PC-9 (cell line): ENCODE measurements around the gene ATP11A. TPM values are rescaled to one million over a fixed set of nuclear protein-coding genes. Genes with fewer than 3 reads are reported as not detected.

Source experiments
- BruUV-seq: library from RNA; stranded (reverse); fragments of 400-500 nt; replicated peaks from 2 replicates; lab custom pipeline; 2021; lab: Mats Ljungman, UMichigan
- CTCF ChIA-PET: fragments of 300-600 bp; sonication (Branson Sonifier 250); formaldehyde crosslinking; loops from one replicate; lab custom pipeline; 2022; ENCODE audit warnings: antibody characterized with exemption; lab: Charles Lee
- POLR2A ChIA-PET: fragments of 300-600 bp; sonication (Branson Sonifier 250); formaldehyde crosslinking; loops from one replicate; lab custom pipeline; 2022; ENCODE audit warnings: antibody characterized with exemption; ENCODE audit not compliant: unreplicated experiment; lab: Charles Lee
- DNase-seq, 2 experiments: peaks; one replicate each; pipeline versions ENCODE4 v3.0.0 to v3.0.0-alpha.2; 2015 to 2022; ENCODE audit warnings: mixed read lengths in 1 of 2
- H2AFZ ChIP-seq: fragments of 200-600 bp; sonication (generic); 2 replicates; pipeline ENCODE4 v1.8.1; 2017; ENCODE audit warnings: antibody characterized with exemption
- H3F3A ChIP-seq: fragments of 200-600 bp; sonication (generic); 2 replicates; pipeline ENCODE4 v1.8.1; 2017; ENCODE audit warnings: antibody characterized with exemption, mild to moderate bottlenecking, low read depth; ENCODE audit not compliant: insufficient read depth
- H3K27ac ChIP-seq: fragments of 200-600 bp; sonication (generic); 2 replicates; pipeline ENCODE4 v1.6.1; 2016; ENCODE audit warnings: mixed run types
- H3K27me3 ChIP-seq: fragments of 200-600 bp; sonication (generic); 2 replicates; pipeline ENCODE4 v1.6.1; 2016; ENCODE audit warnings: low read depth, mixed run types; ENCODE audit not compliant: insufficient read depth
- H3K36me3 ChIP-seq: fragments of 200-600 bp; sonication (generic); 2 replicates; pipeline ENCODE4 v1.6.1; 2016; ENCODE audit warnings: low read depth, mixed run types
- H3K4me1 ChIP-seq: fragments of 200-600 bp; sonication (generic); replicated peaks from 2 replicates; pipeline ENCODE4 v1.6.1; 2016; ENCODE audit warnings: mixed run types; ENCODE audit not compliant: insufficient read depth
- H3K4me2 ChIP-seq: fragments of 200-600 bp; sonication (generic); 2 replicates; pipeline ENCODE4 v1.6.1; 2017; ENCODE audit warnings: mixed run types
- H3K4me3 ChIP-seq: fragments of 200-600 bp; sonication (generic); 2 replicates; pipeline ENCODE4 v1.6.1; 2016; ENCODE audit warnings: mixed run types
- H3K79me2 ChIP-seq: fragments of 200-600 bp; sonication (generic); 2 replicates; pipeline ENCODE4 v1.6.1; 2017; ENCODE audit warnings: low read depth, mixed run types
- H3K9me2 ChIP-seq: fragments of 200-600 bp; sonication (generic); 2 replicates; pipeline ENCODE4 v1.8.1; 2017; ENCODE audit warnings: mild to moderate bottlenecking; ENCODE audit not compliant: insufficient read depth
- H3K9me3 ChIP-seq: fragments of 200-600 bp; sonication (generic); 2 replicates; pipeline ENCODE4 v1.8.1; 2016; ENCODE audit warnings: low read depth; ENCODE audit not compliant: insufficient read depth
- H4K20me1 ChIP-seq: fragments of 200-600 bp; sonication (generic); 2 replicates; pipeline ENCODE4 v1.8.1; 2017; ENCODE audit not compliant: insufficient read depth
- EZH2 ChIP-seq: fragments of 200-600 bp; sonication (generic); IDR thresholded peaks from 2 replicates; pipeline ENCODE4 v1.8.0; 2017; ENCODE audit warnings: antibody characterized with exemption, low read depth
- intact Hi-C: fragments of 100-400 bp; cut with micrococcal nuclease; formaldehyde crosslinking; loops from one replicate; pipeline ENCODE4 v1.10.0; 2022; ENCODE audit not compliant: unreplicated experiment
- total RNA-seq: library from RNA; stranded (reverse); gene quantifications from 2 replicates; pipeline ENCODE4 v1.2.3, GENCODE V29; 2021
- TF ChIP-seq, protein P1 (sequence below): fragments of 200-600 bp; sonication (generic); conservative IDR thresholded peaks from 2 replicates; pipeline ENCODE4 v1.6.1; 2017; ENCODE audit warnings: mixed run types, antibody characterized with exemption, mild to moderate bottlenecking, moderate library complexity

Gene ATP11A
- total RNA-seq, 1 experiment from 2014 or later: 92.2 TPM

DNA sequence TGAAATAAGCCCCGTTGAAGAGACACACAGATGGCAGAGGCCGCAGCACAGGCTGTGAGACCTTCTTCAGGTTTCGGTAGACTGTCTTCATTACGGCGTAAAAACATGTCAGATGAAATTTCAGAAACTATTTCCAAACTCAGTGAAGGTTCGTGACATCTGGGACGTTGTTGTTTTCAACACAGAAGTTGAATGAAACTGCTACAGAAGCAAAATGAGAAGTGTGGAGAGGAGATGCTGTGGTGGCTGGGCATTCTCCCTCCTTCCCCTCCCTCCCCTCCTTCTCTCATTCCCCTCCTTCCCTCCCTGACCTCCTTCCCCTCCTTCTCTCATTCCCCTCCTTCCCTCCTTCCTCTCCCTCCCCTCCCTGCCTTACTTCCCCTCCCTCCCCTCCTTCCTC is 113.6 kb downstream of the ATP11A start:
- Histone ChIP-seq H3K4me2 (no peak overlapping the region), H3K27me3 (no peaks in the 10 kb centered on the region), H3K4me3 (no peak overlapping the region), H3K9me2 (no peaks in the 10 kb centered on the region), H4K20me1 (no peaks in the 10 kb centered on the region), H2AFZ (no peak overlapping the region), H3F3A (peaks cover 30% of the 10 kb centered on the region), H3K4me1 (peaks cover 44% of the 10 kb centered on the region), H3K27ac (no peak overlapping the region), H3K79me2 (peaks cover 12% of the 10 kb centered on the region; the same call in 1 of the 2 replicates), H3K36me3 (peaks cover 5% of the 10 kb centered on the region; the same call in 1 of the 2 replicates), H3K9me3 (no peaks in the 10 kb centered on the region)
- TF ChIP-seq, protein P1, sequence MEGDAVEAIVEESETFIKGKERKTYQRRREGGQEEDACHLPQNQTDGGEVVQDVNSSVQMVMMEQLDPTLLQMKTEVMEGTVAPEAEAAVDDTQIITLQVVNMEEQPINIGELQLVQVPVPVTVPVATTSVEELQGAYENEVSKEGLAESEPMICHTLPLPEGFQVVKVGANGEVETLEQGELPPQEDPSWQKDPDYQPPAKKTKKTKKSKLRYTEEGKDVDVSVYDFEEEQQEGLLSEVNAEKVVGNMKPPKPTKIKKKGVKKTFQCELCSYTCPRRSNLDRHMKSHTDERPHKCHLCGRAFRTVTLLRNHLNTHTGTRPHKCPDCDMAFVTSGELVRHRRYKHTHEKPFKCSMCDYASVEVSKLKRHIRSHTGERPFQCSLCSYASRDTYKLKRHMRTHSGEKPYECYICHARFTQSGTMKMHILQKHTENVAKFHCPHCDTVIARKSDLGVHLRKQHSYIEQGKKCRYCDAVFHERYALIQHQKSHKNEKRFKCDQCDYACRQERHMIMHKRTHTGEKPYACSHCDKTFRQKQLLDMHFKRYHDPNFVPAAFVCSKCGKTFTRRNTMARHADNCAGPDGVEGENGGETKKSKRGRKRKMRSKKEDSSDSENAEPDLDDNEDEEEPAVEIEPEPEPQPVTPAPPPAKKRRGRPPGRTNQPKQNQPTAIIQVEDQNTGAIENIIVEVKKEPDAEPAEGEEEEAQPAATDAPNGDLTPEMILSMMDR: no peak
- no peak for TF ChIP-seq EZH2
- CTCF ChIA-PET: no interaction called here
- DNase-seq: no peak
- no TSS peak for BruUV-seq
- intact Hi-C loops: no loop called here
- POLR2A ChIA-PET: no interaction called here

DNA sequence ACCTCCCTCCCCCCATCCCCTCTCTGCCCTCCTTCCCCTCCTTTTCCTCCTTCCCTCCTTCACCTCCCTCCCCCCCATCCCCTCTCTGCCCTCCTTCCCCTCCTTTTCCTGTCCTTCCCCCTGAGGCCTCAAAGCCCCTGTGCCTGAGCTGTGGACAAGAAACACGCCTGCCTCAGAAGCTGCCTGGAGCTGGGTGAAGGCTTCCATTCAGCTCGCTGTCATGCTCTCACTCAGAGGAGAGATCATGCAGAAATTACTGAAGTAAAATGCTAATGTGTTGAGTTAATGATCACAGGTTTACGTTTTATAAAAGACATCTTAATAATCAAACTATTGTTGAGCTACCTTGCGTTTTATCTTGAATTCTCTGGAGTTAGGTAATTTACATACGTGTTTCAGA is 114.5 kb downstream of the ATP11A start:
- intact Hi-C loops: no loop called here
- ChIA-PET CTCF (no interaction called here), POLR2A (interaction anchor here (0.6 kb wide), 1 partner anchor 293 kb away, joined by 3 read pairs; no protein-coding TSS in a partner anchor)
- no peak for DNase-seq
- peaks cover 35% of the 10 kb centered on the region for H3K4me1 ChIP-seq
- H3K27ac ChIP-seq: no peak overlapping the region
- H4K20me1 ChIP-seq: no peaks in the 10 kb centered on the region
- TF ChIP-seq, protein P1: no peak
- TF ChIP-seq EZH2: no peak
- H3K9me2 ChIP-seq: no peaks in the 10 kb centered on the region
- peaks cover 22% of the 10 kb centered on the region for H3F3A ChIP-seq
- peaks cover 12% of the 10 kb centered on the region; the same call in 1 of the 2 replicates for H3K79me2 ChIP-seq
- no peak overlapping the region for H2AFZ ChIP-seq
- no peaks in the 10 kb centered on the region for H3K27me3 ChIP-seq
- peaks cover 5% of the 10 kb centered on the region; the same call in 1 of the 2 replicates for H3K36me3 ChIP-seq
- no peak overlapping the region for H3K4me2 ChIP-seq
- BruUV-seq: no TSS peak
- no peak overlapping the region for H3K4me3 ChIP-seq
- no peaks in the 10 kb centered on the region for H3K9me3 ChIP-seq

DNA sequence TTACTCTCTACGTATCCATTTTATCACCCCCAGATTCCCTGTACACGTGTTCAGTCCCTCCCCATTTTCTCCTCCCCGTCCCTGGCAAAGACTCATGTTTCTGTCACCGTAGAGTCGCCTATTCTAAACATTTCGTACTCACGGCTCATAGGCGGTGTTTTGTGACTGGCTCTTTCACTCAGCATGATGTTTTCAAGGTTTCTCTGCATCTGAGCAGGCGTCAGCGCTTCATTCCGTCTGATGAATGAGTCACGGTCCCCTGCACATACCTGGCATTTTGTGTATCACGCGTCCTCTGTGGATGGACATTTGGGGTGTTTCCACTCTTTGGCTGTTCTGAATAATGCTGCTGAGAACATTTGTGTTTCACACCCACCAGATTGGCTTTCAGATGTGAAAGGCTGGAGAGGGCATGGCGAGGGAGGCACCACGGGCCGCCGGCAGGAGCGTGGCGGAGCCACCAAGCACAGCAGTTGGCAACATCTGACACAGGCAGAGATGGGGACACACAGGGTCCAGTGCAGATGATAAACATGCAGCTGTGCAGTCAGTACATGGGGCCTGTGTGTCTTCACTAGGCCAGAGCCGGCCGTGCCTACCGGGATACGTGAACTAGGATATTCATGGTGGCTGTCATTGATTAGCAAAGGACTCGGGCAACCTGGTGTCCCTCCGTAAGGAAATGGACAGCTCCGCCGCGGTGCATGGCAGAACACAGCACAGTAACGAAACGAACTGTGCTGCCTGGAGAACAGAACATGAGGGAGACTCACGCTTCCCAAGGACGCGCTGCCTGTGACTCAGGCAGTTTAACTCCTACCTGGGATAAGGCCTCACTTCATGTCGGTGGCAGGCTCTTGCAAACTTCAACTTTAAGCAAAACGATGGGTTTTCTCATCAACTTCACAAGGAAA is 117.2 kb downstream of the ATP11A start:
- Histone ChIP-seq H3K36me3 (peaks cover 7% of the 10 kb centered on the region; the same call in 1 of the 2 replicates), H3K9me2 (no peaks in the 10 kb centered on the region), H3K4me3 (no peak overlapping the region), H3F3A (peaks cover 13% of the 10 kb centered on the region), H3K4me1 (peaks cover 14% of the 10 kb centered on the region; the same call in 1 of the 2 replicates), H2AFZ (no peak overlapping the region), H3K9me3 (no peaks in the 10 kb centered on the region), H3K4me2 (no peak overlapping the region), H3K27me3 (no peaks in the 10 kb centered on the region), H3K27ac (no peak overlapping the region), H4K20me1 (no peaks in the 10 kb centered on the region), H3K79me2 (no peaks in the 10 kb centered on the region)
- ChIA-PET CTCF (no interaction called here), POLR2A (no interaction called here)
- DNase-seq: no peak
- no TSS peak for BruUV-seq
- intact Hi-C loops: no loop called here
- TF ChIP-seq EZH2: no peak
- TF ChIP-seq, protein P1: no peak
